WTC11 (cell line): ENCODE results near the gene IL13RA1. TPM values are rescaled to one million over a fixed set of nuclear protein-coding genes. Genes with fewer than 3 reads are reported as not detected.

Experiments
- ATAC-seq: fragments of 200-7000 bp; cut with Tn5 transposase; 2 replicates; pipeline ENCODE4 v1.10.0; 2021; ENCODE audit warnings: mild to moderate bottlenecking, moderate library complexity
- CTCF ChIA-PET: fragments of 300-600 bp; sonication (Branson Sonifier 250); formaldehyde crosslinking; loops from one replicate; lab custom pipeline; 2021; ENCODE audit warnings: antibody characterized with exemption; lab: Charles Lee
- POLR2A ChIA-PET: fragments of 350-600 bp; sonication (Branson Sonifier 250); formaldehyde crosslinking; loops from one replicate; lab custom pipeline; 2021; ENCODE audit warnings: antibody characterized with exemption; lab: Charles Lee
- DNase-seq: peaks from one replicate; pipeline ENCODE4 v3.0.0; 2021; ENCODE audit warnings: low spot score
- H3K27ac Mint-ChIP-seq: 2 replicates; pipeline ENCODE4 v1.8.0; 2021; ENCODE audit warnings: mixed read lengths
- H3K27me3 Mint-ChIP-seq: 2 replicates; pipeline ENCODE4 v1.8.0; 2021; ENCODE audit warnings: low read depth, mild to moderate bottlenecking, moderate library complexity, mixed read lengths
- H3K36me3 Mint-ChIP-seq: 2 replicates; pipeline ENCODE4 v1.8.0; 2021; ENCODE audit warnings: mixed read lengths
- H3K4me1 Mint-ChIP-seq: 2 replicates; pipeline ENCODE4 v1.8.0; 2022; ENCODE audit warnings: mixed read lengths
- H3K4me3 Mint-ChIP-seq: 2 replicates; pipeline ENCODE4 v1.8.0; 2021; ENCODE audit warnings: mild to moderate bottlenecking, moderate library complexity, mixed read lengths
- H3K9me3 Mint-ChIP-seq: 2 replicates; pipeline ENCODE4 v1.8.0; 2021; ENCODE audit warnings: mixed read lengths
- EMX1 ChIP-seq: fragments of 250-450 bp; sonication (Bioruptor Pico); IDR thresholded peaks from 2 replicates; pipeline ENCODE4 v1.8.0; 2021; ENCODE audit warnings: mild to moderate bottlenecking
- ESRRA ChIP-seq: sonication (generic); formaldehyde crosslinking; IDR thresholded peaks from 2 replicates; pipeline ENCODE4 v1.8.1; 2022; ENCODE audit warnings: mild to moderate bottlenecking, missing genetic modification reagents, borderline replicate concordance
- FOXP1 ChIP-seq: sonication (generic); formaldehyde crosslinking; IDR thresholded peaks from 2 replicates; pipeline ENCODE4 v1.8.0; 2022; ENCODE audit warnings: missing genetic modification reagents, mild to moderate bottlenecking, moderate library complexity, borderline replicate concordance
- GRHL2 ChIP-seq: fragments of 250-450 bp; sonication (Bioruptor Pico); IDR thresholded peaks from 2 replicates; pipeline ENCODE4 v1.8.0; 2022; ENCODE audit warnings: mild to moderate bottlenecking, moderate library complexity; ENCODE audit not compliant: insufficient replicate concordance, severe bottlenecking
- NR1H2 ChIP-seq: sonication (generic); formaldehyde crosslinking; IDR thresholded peaks from 2 replicates; pipeline ENCODE4 v1.9.0; 2021; ENCODE audit warnings: mild to moderate bottlenecking, moderate library complexity, missing genetic modification reagents
- RORB ChIP-seq: fragments of 250-450 bp; sonication (Bioruptor Pico); IDR thresholded peaks from 2 replicates; pipeline ENCODE4 v1.9.0; 2021; ENCODE audit warnings: mild to moderate bottlenecking
- SOX15 ChIP-seq: fragments of 250-450 bp; sonication (Bioruptor Pico); IDR thresholded peaks from 2 replicates; pipeline ENCODE4 v1.9.0; 2021; ENCODE audit warnings: mild to moderate bottlenecking
- total RNA-seq: library from RNA; stranded (reverse); gene quantifications from 3 replicates; pipeline ENCODE4 v1.2.3, GENCODE V29; 2021
- TF ChIP-seq, protein P1 (sequence below): sonication (generic); formaldehyde crosslinking; IDR thresholded peaks from 2 replicates; pipeline ENCODE4 v1.8.1; 2022; ENCODE audit warnings: low read depth, mild to moderate bottlenecking, moderate library complexity, missing genetic modification reagents, borderline replicate concordance
- TF ChIP-seq, protein P2 (sequence below): fragments of 250-450 bp; sonication (Bioruptor Pico); IDR thresholded peaks from 2 replicates; pipeline ENCODE4 v1.9.0; 2021; ENCODE audit warnings: mild to moderate bottlenecking
- TF ChIP-seq, protein P3 (sequence below): sonication (generic); formaldehyde crosslinking; IDR thresholded peaks from 2 replicates; pipeline ENCODE4 v1.8.1; 2023; ENCODE audit warnings: mild to moderate bottlenecking, missing genetic modification reagents, moderate library complexity
- TF ChIP-seq, protein P4 (sequence below): sonication (generic); formaldehyde crosslinking; IDR thresholded peaks from 2 replicates; pipeline ENCODE4 v1.8.0; 2022; ENCODE audit warnings: mild to moderate bottlenecking, missing genetic modification reagents
- TF ChIP-seq, protein P5 (sequence below): fragments of 250-450 bp; sonication (Bioruptor Pico); IDR thresholded peaks from 2 replicates; pipeline ENCODE4 v1.9.0; 2021; ENCODE audit warnings: mild to moderate bottlenecking
- TF ChIP-seq, protein P6 (sequence below): sonication (generic); formaldehyde crosslinking; IDR thresholded peaks from 2 replicates; pipeline ENCODE4 v1.8.1; 2022; ENCODE audit warnings: low read depth, missing genetic modification reagents, borderline replicate concordance
- TF ChIP-seq, protein P7 (sequence below): sonication (generic); formaldehyde crosslinking; IDR thresholded peaks from 2 replicates; pipeline ENCODE4 v1.8.0; 2022; ENCODE audit warnings: missing genetic modification reagents
- TF ChIP-seq, protein P8 (sequence below): sonication (generic); formaldehyde crosslinking; IDR thresholded peaks from 2 replicates; pipeline ENCODE4 v1.8.0; 2023; ENCODE audit warnings: missing genetic modification reagents

Gene IL13RA1
- total RNA-seq, 1 experiment from 2014 or later: 11.1 TPM

DNA sequence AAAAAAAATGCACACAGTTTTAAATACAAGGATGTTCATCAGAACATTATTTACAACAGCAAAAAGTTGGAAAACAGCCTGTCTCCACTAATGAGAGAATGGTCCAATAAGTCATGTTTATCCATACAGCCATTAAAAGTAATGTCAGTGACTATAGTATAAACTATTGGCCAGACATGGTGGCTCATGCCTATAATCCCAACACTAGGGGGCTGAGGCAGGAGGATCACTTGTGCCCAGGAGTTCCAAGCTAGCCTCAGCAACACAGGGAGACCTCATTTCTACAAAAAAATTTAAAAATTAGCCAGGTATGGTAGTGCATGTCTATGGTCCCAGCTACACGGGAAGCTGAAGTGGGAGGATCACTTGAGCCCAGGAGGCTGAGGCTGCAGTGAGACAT, 48.1 kb upstream of the IL13RA1 start:
- TF ChIP-seq, protein P1, sequence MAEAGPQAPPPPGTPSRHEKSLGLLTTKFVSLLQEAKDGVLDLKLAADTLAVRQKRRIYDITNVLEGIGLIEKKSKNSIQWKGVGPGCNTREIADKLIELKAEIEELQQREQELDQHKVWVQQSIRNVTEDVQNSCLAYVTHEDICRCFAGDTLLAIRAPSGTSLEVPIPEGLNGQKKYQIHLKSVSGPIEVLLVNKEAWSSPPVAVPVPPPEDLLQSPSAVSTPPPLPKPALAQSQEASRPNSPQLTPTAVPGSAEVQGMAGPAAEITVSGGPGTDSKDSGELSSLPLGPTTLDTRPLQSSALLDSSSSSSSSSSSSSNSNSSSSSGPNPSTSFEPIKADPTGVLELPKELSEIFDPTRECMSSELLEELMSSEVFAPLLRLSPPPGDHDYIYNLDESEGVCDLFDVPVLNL (CRISPR knock-in tag): no peak
- TF ChIP-seq RORB (CRISPR knock-in tag) (no peak), FOXP1 (CRISPR knock-in tag) (no peak), ESRRA (no peak), NR1H2 (CRISPR knock-in tag) (no peak)
- TF ChIP-seq, protein P2, sequence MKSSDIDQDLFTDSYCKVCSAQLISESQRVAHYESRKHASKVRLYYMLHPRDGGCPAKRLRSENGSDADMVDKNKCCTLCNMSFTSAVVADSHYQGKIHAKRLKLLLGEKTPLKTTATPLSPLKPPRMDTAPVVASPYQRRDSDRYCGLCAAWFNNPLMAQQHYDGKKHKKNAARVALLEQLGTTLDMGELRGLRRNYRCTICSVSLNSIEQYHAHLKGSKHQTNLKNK (CRISPR knock-in tag): no peak
- TF ChIP-seq, protein P3, sequence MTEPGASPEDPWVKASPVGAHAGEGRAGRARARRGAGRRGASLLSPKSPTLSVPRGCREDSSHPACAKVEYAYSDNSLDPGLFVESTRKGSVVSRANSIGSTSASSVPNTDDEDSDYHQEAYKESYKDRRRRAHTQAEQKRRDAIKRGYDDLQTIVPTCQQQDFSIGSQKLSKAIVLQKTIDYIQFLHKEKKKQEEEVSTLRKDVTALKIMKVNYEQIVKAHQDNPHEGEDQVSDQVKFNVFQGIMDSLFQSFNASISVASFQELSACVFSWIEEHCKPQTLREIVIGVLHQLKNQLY: no peak
- ChIA-PET CTCF (interaction anchor here (0.6 kb wide), 1 partner anchor 128 kb away, joined by 3 read pairs; no protein-coding TSS in a partner anchor), POLR2A (no interaction called here)
- H3K4me3 Mint-ChIP-seq: no peak overlapping the region
- H3K27ac Mint-ChIP-seq: no peak overlapping the region
- no peaks in the 10 kb centered on the region for H3K36me3 Mint-ChIP-seq
- no peak for DNase-seq
- no peaks in the 10 kb centered on the region for H3K27me3 Mint-ChIP-seq
- no peaks in the 10 kb centered on the region for H3K4me1 Mint-ChIP-seq
- no peaks in the 10 kb centered on the region for H3K9me3 Mint-ChIP-seq
- ATAC-seq: no peak

DNA sequence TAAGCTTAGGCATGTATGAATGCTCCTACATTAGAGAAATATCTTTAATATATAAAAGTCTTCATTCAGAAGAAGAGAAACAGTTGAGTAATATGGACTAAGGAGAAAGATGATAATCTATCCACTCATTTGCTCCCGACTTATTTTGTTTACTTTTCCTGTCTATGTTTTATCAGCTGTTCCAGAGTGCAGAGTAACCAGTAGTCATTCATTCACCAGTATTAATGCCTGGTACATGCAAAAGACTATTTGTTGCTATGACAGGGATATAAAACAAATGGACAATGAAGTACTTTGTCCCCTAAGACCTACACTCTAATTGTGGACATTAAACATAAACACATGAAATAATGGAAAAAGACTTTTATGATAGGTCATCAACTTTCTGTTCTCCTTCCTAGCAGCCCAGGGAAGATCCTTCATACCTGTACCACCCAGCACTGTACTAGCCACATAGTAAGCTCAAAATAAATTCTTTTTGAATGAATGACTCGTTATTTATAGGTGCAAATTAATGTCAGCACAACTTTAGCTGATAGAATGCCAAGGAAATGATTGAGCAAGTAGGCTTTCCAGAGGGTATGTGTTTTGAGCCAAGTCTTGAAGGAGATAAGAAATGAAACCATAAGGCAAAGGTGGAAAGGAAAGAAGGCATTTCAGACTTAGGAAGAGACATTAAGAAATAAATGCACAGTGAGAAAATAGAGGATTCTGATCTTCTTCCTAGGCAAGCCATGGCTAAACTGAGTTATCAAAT, 45.0 kb upstream of the IL13RA1 start:
- H3K4me1 Mint-ChIP-seq: no peaks in the 10 kb centered on the region
- H3K36me3 Mint-ChIP-seq: no peaks in the 10 kb centered on the region
- H3K27ac Mint-ChIP-seq: no peak overlapping the region
- ATAC-seq (no peak), DNase-seq (no peak)
- ChIA-PET CTCF (no interaction called here), POLR2A (no interaction called here)
- no peaks in the 10 kb centered on the region for H3K27me3 Mint-ChIP-seq
- no peaks in the 10 kb centered on the region for H3K9me3 Mint-ChIP-seq
- TF ChIP-seq, protein P4, sequence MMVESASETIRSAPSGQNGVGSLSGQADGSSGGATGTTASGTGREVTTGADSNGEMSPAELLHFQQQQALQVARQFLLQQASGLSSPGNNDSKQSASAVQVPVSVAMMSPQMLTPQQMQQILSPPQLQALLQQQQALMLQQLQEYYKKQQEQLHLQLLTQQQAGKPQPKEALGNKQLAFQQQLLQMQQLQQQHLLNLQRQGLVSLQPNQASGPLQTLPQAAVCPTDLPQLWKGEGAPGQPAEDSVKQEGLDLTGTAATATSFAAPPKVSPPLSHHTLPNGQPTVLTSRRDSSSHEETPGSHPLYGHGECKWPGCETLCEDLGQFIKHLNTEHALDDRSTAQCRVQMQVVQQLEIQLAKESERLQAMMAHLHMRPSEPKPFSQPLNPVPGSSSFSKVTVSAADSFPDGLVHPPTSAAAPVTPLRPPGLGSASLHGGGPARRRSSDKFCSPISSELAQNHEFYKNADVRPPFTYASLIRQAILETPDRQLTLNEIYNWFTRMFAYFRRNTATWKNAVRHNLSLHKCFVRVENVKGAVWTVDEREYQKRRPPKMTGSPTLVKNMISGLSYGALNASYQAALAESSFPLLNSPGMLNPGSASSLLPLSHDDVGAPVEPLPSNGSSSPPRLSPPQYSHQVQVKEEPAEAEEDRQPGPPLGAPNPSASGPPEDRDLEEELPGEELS (CRISPR knock-in tag): no peak
- TF ChIP-seq EMX1 (CRISPR knock-in tag): no peak
- no peak overlapping the region for H3K4me3 Mint-ChIP-seq

DNA sequence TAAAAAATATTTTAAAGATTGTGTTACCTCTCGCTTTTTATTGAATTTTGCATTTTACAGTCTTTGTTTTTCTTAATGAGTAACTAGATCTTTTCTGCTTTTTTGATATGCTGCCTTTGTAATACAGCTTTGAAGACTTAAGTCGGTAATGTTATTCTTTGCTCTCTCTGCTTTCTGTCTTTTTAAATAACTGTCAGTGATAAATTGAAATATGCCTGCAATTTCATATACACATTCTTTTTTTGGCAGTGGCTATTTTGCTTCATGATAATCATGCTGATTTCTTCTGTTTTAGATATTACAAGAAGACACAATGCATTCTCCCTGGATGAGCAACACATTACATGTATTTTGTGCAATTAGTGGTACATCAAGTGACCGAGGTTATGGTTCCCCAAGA, 42.0 kb upstream of the IL13RA1 start:
- Mint-ChIP-seq H3K4me3 (no peak overlapping the region), H3K9me3 (no peaks in the 10 kb centered on the region), H3K36me3 (no peaks in the 10 kb centered on the region), H3K27ac (no peak overlapping the region), H3K4me1 (no peaks in the 10 kb centered on the region), H3K27me3 (no peaks in the 10 kb centered on the region)
- DNase-seq (no peak), ATAC-seq (no peak)
- ChIA-PET POLR2A (no interaction called here), CTCF (no interaction called here)
- TF ChIP-seq, protein P5, sequence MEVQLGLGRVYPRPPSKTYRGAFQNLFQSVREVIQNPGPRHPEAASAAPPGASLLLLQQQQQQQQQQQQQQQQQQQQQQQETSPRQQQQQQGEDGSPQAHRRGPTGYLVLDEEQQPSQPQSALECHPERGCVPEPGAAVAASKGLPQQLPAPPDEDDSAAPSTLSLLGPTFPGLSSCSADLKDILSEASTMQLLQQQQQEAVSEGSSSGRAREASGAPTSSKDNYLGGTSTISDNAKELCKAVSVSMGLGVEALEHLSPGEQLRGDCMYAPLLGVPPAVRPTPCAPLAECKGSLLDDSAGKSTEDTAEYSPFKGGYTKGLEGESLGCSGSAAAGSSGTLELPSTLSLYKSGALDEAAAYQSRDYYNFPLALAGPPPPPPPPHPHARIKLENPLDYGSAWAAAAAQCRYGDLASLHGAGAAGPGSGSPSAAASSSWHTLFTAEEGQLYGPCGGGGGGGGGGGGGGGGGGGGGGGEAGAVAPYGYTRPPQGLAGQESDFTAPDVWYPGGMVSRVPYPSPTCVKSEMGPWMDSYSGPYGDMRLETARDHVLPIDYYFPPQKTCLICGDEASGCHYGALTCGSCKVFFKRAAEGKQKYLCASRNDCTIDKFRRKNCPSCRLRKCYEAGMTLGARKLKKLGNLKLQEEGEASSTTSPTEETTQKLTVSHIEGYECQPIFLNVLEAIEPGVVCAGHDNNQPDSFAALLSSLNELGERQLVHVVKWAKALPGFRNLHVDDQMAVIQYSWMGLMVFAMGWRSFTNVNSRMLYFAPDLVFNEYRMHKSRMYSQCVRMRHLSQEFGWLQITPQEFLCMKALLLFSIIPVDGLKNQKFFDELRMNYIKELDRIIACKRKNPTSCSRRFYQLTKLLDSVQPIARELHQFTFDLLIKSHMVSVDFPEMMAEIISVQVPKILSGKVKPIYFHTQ (CRISPR knock-in tag): no peak
- no peak for TF ChIP-seq EMX1 (CRISPR knock-in tag)
- TF ChIP-seq GRHL2: no peak
- TF ChIP-seq, protein P6, sequence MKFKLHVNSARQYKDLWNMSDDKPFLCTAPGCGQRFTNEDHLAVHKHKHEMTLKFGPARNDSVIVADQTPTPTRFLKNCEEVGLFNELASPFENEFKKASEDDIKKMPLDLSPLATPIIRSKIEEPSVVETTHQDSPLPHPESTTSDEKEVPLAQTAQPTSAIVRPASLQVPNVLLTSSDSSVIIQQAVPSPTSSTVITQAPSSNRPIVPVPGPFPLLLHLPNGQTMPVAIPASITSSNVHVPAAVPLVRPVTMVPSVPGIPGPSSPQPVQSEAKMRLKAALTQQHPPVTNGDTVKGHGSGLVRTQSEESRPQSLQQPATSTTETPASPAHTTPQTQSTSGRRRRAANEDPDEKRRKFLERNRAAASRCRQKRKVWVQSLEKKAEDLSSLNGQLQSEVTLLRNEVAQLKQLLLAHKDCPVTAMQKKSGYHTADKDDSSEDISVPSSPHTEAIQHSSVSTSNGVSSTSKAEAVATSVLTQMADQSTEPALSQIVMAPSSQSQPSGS: no peak
- no peak for TF ChIP-seq ESRRA
- TF ChIP-seq SOX15 (CRISPR knock-in tag): no peak
- TF ChIP-seq, protein P7, sequence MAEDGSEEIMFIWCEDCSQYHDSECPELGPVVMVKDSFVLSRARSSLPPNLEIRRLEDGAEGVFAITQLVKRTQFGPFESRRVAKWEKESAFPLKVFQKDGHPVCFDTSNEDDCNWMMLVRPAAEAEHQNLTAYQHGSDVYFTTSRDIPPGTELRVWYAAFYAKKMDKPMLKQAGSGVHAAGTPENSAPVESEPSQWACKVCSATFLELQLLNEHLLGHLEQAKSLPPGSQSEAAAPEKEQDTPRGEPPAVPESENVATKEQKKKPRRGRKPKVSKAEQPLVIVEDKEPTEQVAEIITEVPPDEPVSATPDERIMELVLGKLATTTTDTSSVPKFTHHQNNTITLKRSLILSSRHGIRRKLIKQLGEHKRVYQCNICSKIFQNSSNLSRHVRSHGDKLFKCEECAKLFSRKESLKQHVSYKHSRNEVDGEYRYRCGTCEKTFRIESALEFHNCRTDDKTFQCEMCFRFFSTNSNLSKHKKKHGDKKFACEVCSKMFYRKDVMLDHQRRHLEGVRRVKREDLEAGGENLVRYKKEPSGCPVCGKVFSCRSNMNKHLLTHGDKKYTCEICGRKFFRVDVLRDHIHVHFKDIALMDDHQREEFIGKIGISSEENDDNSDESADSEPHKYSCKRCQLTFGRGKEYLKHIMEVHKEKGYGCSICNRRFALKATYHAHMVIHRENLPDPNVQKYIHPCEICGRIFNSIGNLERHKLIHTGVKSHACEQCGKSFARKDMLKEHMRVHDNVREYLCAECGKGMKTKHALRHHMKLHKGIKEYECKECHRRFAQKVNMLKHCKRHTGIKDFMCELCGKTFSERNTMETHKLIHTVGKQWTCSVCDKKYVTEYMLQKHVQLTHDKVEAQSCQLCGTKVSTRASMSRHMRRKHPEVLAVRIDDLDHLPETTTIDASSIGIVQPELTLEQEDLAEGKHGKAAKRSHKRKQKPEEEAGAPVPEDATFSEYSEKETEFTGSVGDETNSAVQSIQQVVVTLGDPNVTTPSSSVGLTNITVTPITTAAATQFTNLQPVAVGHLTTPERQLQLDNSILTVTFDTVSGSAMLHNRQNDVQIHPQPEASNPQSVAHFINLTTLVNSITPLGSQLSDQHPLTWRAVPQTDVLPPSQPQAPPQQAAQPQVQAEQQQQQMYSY (CRISPR knock-in tag): no peak
- TF ChIP-seq, protein P8, sequence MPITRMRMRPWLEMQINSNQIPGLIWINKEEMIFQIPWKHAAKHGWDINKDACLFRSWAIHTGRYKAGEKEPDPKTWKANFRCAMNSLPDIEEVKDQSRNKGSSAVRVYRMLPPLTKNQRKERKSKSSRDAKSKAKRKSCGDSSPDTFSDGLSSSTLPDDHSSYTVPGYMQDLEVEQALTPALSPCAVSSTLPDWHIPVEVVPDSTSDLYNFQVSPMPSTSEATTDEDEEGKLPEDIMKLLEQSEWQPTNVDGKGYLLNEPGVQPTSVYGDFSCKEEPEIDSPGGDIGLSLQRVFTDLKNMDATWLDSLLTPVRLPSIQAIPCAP: no peak
